ENCODE data around the gene KLHL1.

- TF ChIP-seq, protein P1, sequence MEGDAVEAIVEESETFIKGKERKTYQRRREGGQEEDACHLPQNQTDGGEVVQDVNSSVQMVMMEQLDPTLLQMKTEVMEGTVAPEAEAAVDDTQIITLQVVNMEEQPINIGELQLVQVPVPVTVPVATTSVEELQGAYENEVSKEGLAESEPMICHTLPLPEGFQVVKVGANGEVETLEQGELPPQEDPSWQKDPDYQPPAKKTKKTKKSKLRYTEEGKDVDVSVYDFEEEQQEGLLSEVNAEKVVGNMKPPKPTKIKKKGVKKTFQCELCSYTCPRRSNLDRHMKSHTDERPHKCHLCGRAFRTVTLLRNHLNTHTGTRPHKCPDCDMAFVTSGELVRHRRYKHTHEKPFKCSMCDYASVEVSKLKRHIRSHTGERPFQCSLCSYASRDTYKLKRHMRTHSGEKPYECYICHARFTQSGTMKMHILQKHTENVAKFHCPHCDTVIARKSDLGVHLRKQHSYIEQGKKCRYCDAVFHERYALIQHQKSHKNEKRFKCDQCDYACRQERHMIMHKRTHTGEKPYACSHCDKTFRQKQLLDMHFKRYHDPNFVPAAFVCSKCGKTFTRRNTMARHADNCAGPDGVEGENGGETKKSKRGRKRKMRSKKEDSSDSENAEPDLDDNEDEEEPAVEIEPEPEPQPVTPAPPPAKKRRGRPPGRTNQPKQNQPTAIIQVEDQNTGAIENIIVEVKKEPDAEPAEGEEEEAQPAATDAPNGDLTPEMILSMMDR (IDR thresholded peaks at IDR 0.05 in 8 of 11, conservative IDR thresholded peaks at IDR 0.05 in 3 of 11) = no peak
- no peak for TF ChIP-seq POLR2AphosphoS5 (IDR thresholded peaks at IDR 0.05)
- TF ChIP-seq POLR2A (IDR thresholded peaks at IDR 0.05) = no peak
These were observed 137.7 kb downstream of the KLHL1 start for GRCh38 chr13:69970520-69970919.

Measured in spleen (tissue), 7 donors.